ENCODE data around the gene ERGIC1. TPM values are rescaled to one million over a fixed set of nuclear protein-coding genes. Genes with fewer than 3 reads are reported as not detected.

The ERGIC1 gene
- total RNA-seq, 4 donors from 2014 or later, result 50.9 to 83.0 (median 65.5) TPM

GRCh38 chr5:172802112-172802511 is 31.9 kb upstream of the ERGIC1 start:
- no peak for TF ChIP-seq CTCF (IDR thresholded peaks at IDR 0.05)
- no peak for TF ChIP-seq POLR2A (IDR thresholded peaks at IDR 0.05)
- no peaks in the 10 kb centered on the region for H3K27me3 ChIP-seq
- peak overlapping the region in 3 of 4 donors; percentile 21 to 82 (median 69) for H3K27ac ChIP-seq
- 92 to 95% methylated on average over 2 of the region's 2 CpGs for WGBS, 2 donors
- no peak for DNase-seq
- no peaks in the 10 kb centered on the region for H3K9me3 ChIP-seq
- H3K36me3 ChIP-seq, result no peaks in the 10 kb centered on the region
- intact Hi-C loops (cut with DNase I), result no loop called here
- no peak overlapping the region for H3K4me3 ChIP-seq
- H3K4me1 ChIP-seq, result peaks cover 6 to 50% (median 41%) of the 10 kb centered on the region in 3 donors

GRCh38 chr5:172802567-172803176 is 31.4 kb upstream of the ERGIC1 start:
- peak overlapping the region in 2 of 4 donors; percentile 21 to 82 for H3K27ac ChIP-seq
- no peak for DNase-seq
- no peak for TF ChIP-seq CTCF (IDR thresholded peaks at IDR 0.05)
- intact Hi-C loops (cut with DNase I), result no loop called here
- 75% methylated on average over 4 of the region's 4 CpGs for WGBS, 2 donors
- no peaks in the 10 kb centered on the region for H3K36me3 ChIP-seq
- H3K4me3 ChIP-seq, result no peak overlapping the region
- H3K27me3 ChIP-seq, result no peaks in the 10 kb centered on the region
- peaks cover 6 to 52% (median 39%) of the 10 kb centered on the region in 3 donors for H3K4me1 ChIP-seq
- no peaks in the 10 kb centered on the region for H3K9me3 ChIP-seq

GRCh38 chr5:172805018-172805683 is 28.9 kb upstream of the ERGIC1 start:
- peaks cover 0 to 6% (median 0%) of the 10 kb centered on the region in 3 donors for H3K9me3 ChIP-seq
- intact Hi-C loops (cut with DNase I), result no loop called here
- H3K36me3 ChIP-seq, result no peaks in the 10 kb centered on the region
- TF ChIP-seq CTCF (IDR thresholded peaks at IDR 0.05) (no peak), POLR2A (IDR thresholded peaks at IDR 0.05) (no peak)
- 80 to 84% methylated on average over 3 of the region's 3 CpGs for WGBS, 2 donors
- no peak overlapping the region for H3K27ac ChIP-seq
- peaks cover 0 to 29% (median 17%) of the 10 kb centered on the region in 3 donors for H3K4me1 ChIP-seq
- no peaks in the 10 kb centered on the region for H3K27me3 ChIP-seq
- no peak for DNase-seq
- H3K4me3 ChIP-seq, result no peak overlapping the region

GRCh38 chr5:172805736-172806255 is 28.3 kb upstream of the ERGIC1 start:
- DNase-seq, result no peak
- 84 to 94% methylated on average over 9 of the region's 9 CpGs for WGBS, 2 donors
- H3K27ac ChIP-seq, result peak overlapping the region in 3 of 4 donors; percentile 1 to 54 (median 32)

More at GRCh38 chr5:172805736-172806255, 28.3 kb upstream of the ERGIC1 start:
- no peaks in the 10 kb centered on the region for H3K27me3 ChIP-seq
- no peaks in the 10 kb centered on the region for H3K36me3 ChIP-seq
- H3K4me3 ChIP-seq, result no peak overlapping the region
- peaks cover 0 to 22% (median 10%) of the 10 kb centered on the region in 3 donors for H3K4me1 ChIP-seq
- peaks cover 0 to 6% (median 0%) of the 10 kb centered on the region in 3 donors for H3K9me3 ChIP-seq
- TF ChIP-seq CTCF (IDR thresholded peaks at IDR 0.05) (no peak), POLR2A (IDR thresholded peaks at IDR 0.05) (no peak)
- intact Hi-C loops (cut with DNase I), result no loop called here

All from esophagus squamous epithelium (tissue), 5 donors.